A673 (cell line): Measurements from ENCODE around the gene C1orf198.

ENCODE experiments used
- EZH2 ChIP-seq: fragments of 200-600 bp; sonication (generic); IDR thresholded peaks from 2 replicates; pipeline ENCODE4 v1.6.1; 2017; ENCODE audit warnings: borderline replicate concordance, low read depth, mild to moderate bottlenecking, mixed read lengths, antibody characterized with exemption, low read length; ENCODE audit not compliant: poor library complexity, severe bottlenecking
- TF ChIP-seq, protein P1 (sequence below): fragments of 300-800, 200-600 bp; sonication (generic); conservative IDR thresholded peaks from 2 replicates; pipeline ENCODE4 v1.5.1; 2017; ENCODE audit warnings: low read depth, mild to moderate bottlenecking, antibody characterized with exemption, low read length, moderate library complexity, mixed read lengths

DNA sequence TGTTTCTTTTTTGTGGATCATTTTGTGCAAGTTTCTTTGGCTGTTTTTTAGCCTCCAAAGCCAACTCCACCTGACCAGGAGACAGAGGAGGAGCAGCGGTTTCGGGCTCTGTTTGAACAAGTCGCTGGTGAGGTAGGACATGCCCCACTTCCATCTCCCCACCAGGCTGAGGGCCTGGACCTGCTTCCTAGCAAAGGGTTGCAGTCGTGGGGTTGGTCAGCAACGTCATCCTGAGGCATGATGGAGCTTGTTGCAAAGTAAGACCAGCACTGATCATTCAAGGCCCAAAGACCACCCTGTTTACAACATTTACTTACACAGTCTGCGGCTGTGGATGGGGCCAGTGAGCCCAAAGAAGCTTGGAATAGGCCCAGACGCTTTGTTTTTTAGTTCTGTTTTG is 80.8 kb downstream of the C1orf198 start:
- TF ChIP-seq, protein P1, sequence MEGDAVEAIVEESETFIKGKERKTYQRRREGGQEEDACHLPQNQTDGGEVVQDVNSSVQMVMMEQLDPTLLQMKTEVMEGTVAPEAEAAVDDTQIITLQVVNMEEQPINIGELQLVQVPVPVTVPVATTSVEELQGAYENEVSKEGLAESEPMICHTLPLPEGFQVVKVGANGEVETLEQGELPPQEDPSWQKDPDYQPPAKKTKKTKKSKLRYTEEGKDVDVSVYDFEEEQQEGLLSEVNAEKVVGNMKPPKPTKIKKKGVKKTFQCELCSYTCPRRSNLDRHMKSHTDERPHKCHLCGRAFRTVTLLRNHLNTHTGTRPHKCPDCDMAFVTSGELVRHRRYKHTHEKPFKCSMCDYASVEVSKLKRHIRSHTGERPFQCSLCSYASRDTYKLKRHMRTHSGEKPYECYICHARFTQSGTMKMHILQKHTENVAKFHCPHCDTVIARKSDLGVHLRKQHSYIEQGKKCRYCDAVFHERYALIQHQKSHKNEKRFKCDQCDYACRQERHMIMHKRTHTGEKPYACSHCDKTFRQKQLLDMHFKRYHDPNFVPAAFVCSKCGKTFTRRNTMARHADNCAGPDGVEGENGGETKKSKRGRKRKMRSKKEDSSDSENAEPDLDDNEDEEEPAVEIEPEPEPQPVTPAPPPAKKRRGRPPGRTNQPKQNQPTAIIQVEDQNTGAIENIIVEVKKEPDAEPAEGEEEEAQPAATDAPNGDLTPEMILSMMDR: no peak
- no peak for TF ChIP-seq EZH2
